HCT116 (cell line): ENCODE data around the gene SLC5A10.

Experiments used
- CEBPB ChIP-seq: IDR thresholded peaks from 2 replicates; pipeline ENCODE4 v1.6.1; 2012; ENCODE audit warnings: low read depth
- CTCF ChIP-seq, 3 experiments: fragments of 200-600 bp in 1 of 3; sonication (generic) in 1 of 3; IDR thresholded peaks in 2 of 3; conservative IDR thresholded peaks in 1 of 3; 2 replicates each; pipeline ENCODE4 v1.5.1; 2012 to 2017; ENCODE audit warnings: low read depth in 2 of 3, low read length in 2 of 3, antibody characterized with exemption in 1 of 3, borderline replicate concordance in 1 of 3, control low read depth in 1 of 3, mild to moderate bottlenecking in 1 of 3, mixed read lengths in 1 of 3, mixed run types in 1 of 3, moderate library complexity in 1 of 3; ENCODE audit not compliant: insufficient read depth in 1 of 3
- EZH2 ChIP-seq: fragments of 200-600 bp; sonication (generic); IDR thresholded peaks from 2 replicates; pipeline ENCODE4 v1.6.1; 2017; ENCODE audit warnings: antibody characterized with exemption, mixed run types
- FOSL1 ChIP-seq: IDR thresholded peaks from 2 replicates; pipeline ENCODE4 v1.6.1; 2012; ENCODE audit warnings: low read depth
- JUND ChIP-seq: IDR thresholded peaks from 2 replicates; pipeline ENCODE4 v1.6.1; 2012
- MAX ChIP-seq: IDR thresholded peaks from 2 replicates; pipeline ENCODE4 v1.6.1; 2012
- POLR2A ChIP-seq: IDR thresholded peaks from 2 replicates; pipeline ENCODE4 v1.7.0; 2011; ENCODE audit warnings: borderline replicate concordance; ENCODE audit not compliant: insufficient read depth, insufficient read length; ENCODE audit errors: extremely low read depth
- POLR2AphosphoS5 ChIP-seq: IDR thresholded peaks from 2 replicates; pipeline ENCODE4 v1.6.1; 2011; ENCODE audit warnings: mild to moderate bottlenecking, low read depth, low read length, moderate library complexity
- RAD21 ChIP-seq: IDR thresholded peaks from 2 replicates; pipeline ENCODE4 v1.6.1; 2012; ENCODE audit warnings: low read depth, mild to moderate bottlenecking
- SIN3A ChIP-seq: IDR thresholded peaks from 2 replicates; pipeline ENCODE4 v1.6.1; 2012; ENCODE audit warnings: low read depth
- SP1 ChIP-seq: IDR thresholded peaks from 2 replicates; pipeline ENCODE4 v1.6.1; 2012; ENCODE audit warnings: low read depth

- TF ChIP-seq POLR2A (no peak), MAX (no peak), CTCF (IDR thresholded peaks at IDR 0.05 in 2 of 3, conservative IDR thresholded peaks at IDR 0.05 in 1 of 3; ENCODE audit: borderline replicate concordance in 1 of 3, insufficient read depth in 1 of 3, low read depth in 2 of 3, low read length in 2 of 3) (no peak), JUND (no peak), RAD21 (no peak), POLR2AphosphoS5 (no peak), SP1 (no peak), EZH2 (no peak), FOSL1 (no peak), CEBPB (no peak), SIN3A (no peak)
These were observed 30.5 kb upstream of the SLC5A10 start for GRCh38 chr17:18921485-18921884.
